ENCODE measurements around the gene FGA.

FGA gene

GRCh38 chr4:154590329-154591006, at the start of gene FGA:
FGA (minus strand) TSS chr4:154590742; CDS start chr4:154590687, 55 bp downstream.
- no peak for DNase-seq

GRCh38 chr4:154634058-154634457, 43.5 kb upstream of the FGA start:
- no peak for DNase-seq

- DNase-seq: no peak
These were observed 41.3 kb upstream of the FGA start for GRCh38 chr4:154631828-154632227.

- DNase-seq: no peak
These were observed 39.8 kb upstream of the FGA start for GRCh38 chr4:154630324-154630723.

GRCh38 chr4:154626793-154627484, 36.4 kb upstream of the FGA start:
- peak; percentile 63 to 71 for DNase-seq

GRCh38 chr4:154625971-154626370, 35.4 kb upstream of the FGA start:
- no peak for DNase-seq

- no peak for DNase-seq
These were observed 33.5 kb upstream of the FGA start for GRCh38 chr4:154623995-154624394.

- DNase-seq: no peak
These were observed 32.9 kb upstream of the FGA start for GRCh38 chr4:154623436-154623835.

- DNase-seq: no peak
These were observed 32.1 kb upstream of the FGA start for GRCh38 chr4:154622598-154622997.

- no peak for DNase-seq
These were observed 29.6 kb upstream of the FGA start for GRCh38 chr4:154620111-154620510.

- peak; percentile 58 to 67 for DNase-seq
These were observed 28.3 kb upstream of the FGA start for GRCh38 chr4:154618708-154619315.

GRCh38 chr4:154617820-154618317, 27.3 kb upstream of the FGA start:
- DNase-seq: no peak

- no peak for DNase-seq
These were observed 26.2 kb upstream of the FGA start for GRCh38 chr4:154616731-154617130.

GRCh38 chr4:154616287-154616686, 25.7 kb upstream of the FGA start:
- no peak for DNase-seq

GRCh38 chr4:154615211-154615610, 24.7 kb upstream of the FGA start:
- DNase-seq: no peak

GRCh38 chr4:154614306-154614705, 23.8 kb upstream of the FGA start:
- no peak for DNase-seq

- no peak for DNase-seq
These were observed 22.2 kb upstream of the FGA start, which contains the start of gene FGG for GRCh38 chr4:154612472-154613414. FGG (minus strand) TSS chr4:154612656; CDS start chr4:154612609, 47 bp downstream.

- no peak for DNase-seq
These were observed 21.3 kb upstream of the FGA start for GRCh38 chr4:154611833-154612232.

GRCh38 chr4:154610582-154610981, 20.0 kb upstream of the FGA start:
- no peak for DNase-seq

GRCh38 chr4:154609532-154609931, 19.0 kb upstream of the FGA start:
- DNase-seq: no peak

- no peak for DNase-seq
These were observed 18.1 kb upstream of the FGA start for GRCh38 chr4:154608361-154609252.

Measured in activated CD4-positive, alpha-beta T cell treated with anti-CD3 and anti-CD28 coated beads, Interleukin-2, amount 50 U/mL, for 48 hours (primary cell).